SK-N-SH (cell line): Measurements from ENCODE around the gene ZCCHC14. TPM values are rescaled to one million over a fixed set of nuclear protein-coding genes. Genes with fewer than 3 reads are reported as not detected.

Experiments used
- CTCF ChIA-PET: fragments of 300-600, 350-600 bp; formaldehyde crosslinking; extraction: SDS; loops from one replicate; lab custom pipeline; 2021; lab: Yijun Ruan, JAX
- POLR2A ChIA-PET: fragments of 350-600 bp; sonication (Branson Sonifier 250); formaldehyde crosslinking; extraction: SDS; loops from one replicate; lab custom pipeline; 2020; ENCODE audit warnings: antibody characterized with exemption, inconsistent platforms; lab: Yijun Ruan, JAX
- DNase-seq: peaks from one replicate; pipeline ENCODE4 v3.0.0; 2012
- H2AFZ ChIP-seq: fragments of 200-600 bp; sonication (generic); 2 replicates; pipeline ENCODE4 v1.8.1; 2016; ENCODE audit warnings: antibody characterized with exemption, mild to moderate bottlenecking, low read depth
- H3F3A ChIP-seq: fragments of 200-600 bp; sonication (generic); replicated peaks from 2 replicates; pipeline ENCODE3; 2016; ENCODE audit warnings: antibody characterized with exemption, mild to moderate bottlenecking; ENCODE audit not compliant: insufficient read depth
- H3K27ac ChIP-seq, 2 experiments: fragments of 200-500 bp in 1 of 2; fragments of 200-600 bp in 1 of 2; sonication (Bioruptor generic) in 1 of 2; sonication (generic), shearing (Covaris generic) in 1 of 2; 2 replicates each; pipeline versions ENCODE4 v1.5.1 to v1.6.1; 2014 to 2016; ENCODE audit warnings: low read depth in 2 of 2, inconsistent platforms in 1 of 2, low read length in 1 of 2, mild to moderate bottlenecking in 1 of 2, mixed read lengths in 1 of 2
- H3K27me3 ChIP-seq: fragments of 200-600 bp; sonication (generic), shearing (Covaris generic); 2 replicates; pipeline ENCODE4 v1.6.1; 2016; ENCODE audit warnings: mixed run types; ENCODE audit not compliant: insufficient read depth
- H3K36me3 ChIP-seq, 2 experiments: fragments of 200-500 bp in 1 of 2; fragments of 200-600 bp in 1 of 2; sonication (Bioruptor generic) in 1 of 2; sonication (generic) in 1 of 2; replicated peaks in 1 of 2; 2 replicates each; pipeline versions ENCODE3 to v1.5.1; 2014 to 2016; ENCODE audit warnings: low read length in 1 of 2, mild to moderate bottlenecking in 1 of 2; ENCODE audit not compliant: insufficient read depth in 2 of 2, control insufficient read depth in 1 of 2
- H3K4me1 ChIP-seq, 2 experiments: fragments of 200-500 bp in 1 of 2; fragments of 200-600 bp in 1 of 2; sonication (Bioruptor generic) in 1 of 2; sonication (generic), shearing (Covaris generic) in 1 of 2; 2 replicates each; pipeline versions ENCODE4 v1.5.1 to v1.6.1; 2014 to 2016; ENCODE audit warnings: low read depth in 1 of 2, low read length in 1 of 2, mixed run types in 1 of 2; ENCODE audit not compliant: insufficient read depth in 2 of 2, control insufficient read depth in 1 of 2
- H3K4me2 ChIP-seq: fragments of 200-600 bp; sonication (generic), shearing (Covaris generic); 2 replicates; pipeline ENCODE4 v1.6.1; 2017; ENCODE audit warnings: mixed run types
- H3K4me3 ChIP-seq, 2 experiments: fragments of 200-500 bp in 1 of 2; fragments of 200-600 bp in 1 of 2; sonication (Bioruptor generic) in 1 of 2; sonication (generic), shearing (Covaris generic) in 1 of 2; 2 replicates each; pipeline versions ENCODE4 v1.5.1 to v1.8.1; 2014 to 2016; ENCODE audit warnings: low read depth in 2 of 2, inconsistent platforms in 1 of 2, low read length in 1 of 2, mild to moderate bottlenecking in 1 of 2, mixed read lengths in 1 of 2, moderate library complexity in 1 of 2
- H3K79me2 ChIP-seq: fragments of 200-600 bp; sonication (generic); 2 replicates; pipeline ENCODE4 v1.8.1; 2017; ENCODE audit warnings: mild to moderate bottlenecking; ENCODE audit not compliant: insufficient read depth
- H3K9ac ChIP-seq: fragments of 200-600 bp; sonication (generic); 2 replicates; pipeline ENCODE4 v1.6.1; 2017; ENCODE audit warnings: mixed run types
- H3K9me2 ChIP-seq: fragments of 200-600 bp; sonication (generic); 2 replicates; pipeline ENCODE4 v1.6.1; 2017; ENCODE audit warnings: mixed run types
- H3K9me3 ChIP-seq: fragments of 200-600 bp; sonication (generic); 2 replicates; pipeline ENCODE4 v1.6.1; 2017; ENCODE audit warnings: mixed run types, mild to moderate bottlenecking, moderate library complexity
- H4K20me1 ChIP-seq: fragments of 200-600 bp; sonication (generic); 2 replicates; pipeline ENCODE4 v1.6.1; 2017; ENCODE audit warnings: mild to moderate bottlenecking, mixed run types; ENCODE audit not compliant: insufficient read depth
- CTCF ChIP-seq: fragments of 200-600 bp; sonication (generic); IDR thresholded peaks from 2 replicates; pipeline ENCODE4 v1.6.1; 2017; ENCODE audit warnings: antibody characterized with exemption, mild to moderate bottlenecking, moderate library complexity
- IRF3 ChIP-seq: fragments of 150-350 bp; IDR thresholded peaks from 2 replicates; pipeline ENCODE4 v1.6.1; 2016; ENCODE audit warnings: mild to moderate bottlenecking, low read depth, low read length
- MXI1 ChIP-seq: IDR thresholded peaks from 2 replicates; pipeline ENCODE4 v1.6.1; 2012; ENCODE audit warnings: mild to moderate bottlenecking, low read depth, low read length, improper control_type of control experiment
- RAD21 ChIP-seq: IDR thresholded peaks from 2 replicates; pipeline ENCODE4 v1.6.1; 2012; ENCODE audit warnings: mild to moderate bottlenecking, low read length
- RFX5 ChIP-seq: IDR thresholded peaks from 2 replicates; pipeline ENCODE4 v1.6.1; 2012; ENCODE audit warnings: mild to moderate bottlenecking, improper control_type of control experiment, low read length
- SIN3A ChIP-seq: IDR thresholded peaks from 2 replicates; pipeline ENCODE4 v1.6.1; 2012; ENCODE audit warnings: low read depth, mild to moderate bottlenecking, low read length, moderate library complexity, borderline replicate concordance
- SMC3 ChIP-seq: IDR thresholded peaks from 2 replicates; pipeline ENCODE4 v1.6.1; 2012; ENCODE audit warnings: low read depth, low read length, improper control_type of control experiment
- TAF1 ChIP-seq: IDR thresholded peaks from 2 replicates; pipeline ENCODE4 v1.6.1; 2012; ENCODE audit warnings: low read depth, mild to moderate bottlenecking, low read length, moderate library complexity, borderline replicate concordance
- YY1 ChIP-seq: IDR thresholded peaks from 2 replicates; pipeline ENCODE4 v1.4.0; 2012; ENCODE audit warnings: low read depth, mild to moderate bottlenecking
- WGBS: methylation state at CpG from one replicate; pipeline ENCODE4 v1.1.6; 2017; ENCODE audit warnings: low lambda C conversion rate; 5-methylcytosine and 5-hydroxymethylcytosine counted together
- polyA plus RNA-seq, 3 experiments: library from polyadenylated mRNA; depleted of rRNA; stranded (reverse); fragments of >200 nt; gene quantifications; 2 replicates each; pipeline ENCODE4 v1.2.3, GENCODE V29; 2012

Gene ZCCHC14
- polyA plus RNA-seq, 1 of the 3 experiments (the other 2 are of a cell fraction): 5.7 TPM

- Histone ChIP-seq H3K4me1 (peaks cover 14 to 22% of the 10 kb centered on the region in 2 experiments), H3F3A (peaks cover 14% of the 10 kb centered on the region), H3K79me2 (peaks cover 54% of the 10 kb centered on the region), H3K36me3 (peaks cover 0 to 4% of the 10 kb centered on the region in 2 experiments), H3K4me3 (peak overlapping the region; percentile 74 to 79), H3K4me2 (peak overlapping the region; percentile 85), H3K27ac (peak overlapping the region; percentile 40 to 58; a peak in 2 of 4 replicates), H2AFZ (no peak overlapping the region), H3K9me2 (no peaks in the 10 kb centered on the region), H3K9me3 (no peaks in the 10 kb centered on the region), H3K9ac (peak overlapping the region; percentile 66), H3K27me3 (no peaks in the 10 kb centered on the region), H4K20me1 (peaks cover 53% of the 10 kb centered on the region)
- POLR2A ChIA-PET: interaction anchor here (0.8 kb wide), 1 partner anchor 76 kb away, joined by 3 read pairs; the partner anchor contains the start of gene C16orf95
- CTCF ChIA-PET: interaction anchor here (0.8 to 7.9 kb wide), 20 partner anchors 9 to 376 kb away, joined by 3 to 66 read pairs (median 4); no protein-coding TSS in a partner anchor
- TF ChIP-seq MXI1 (0 out of 2 replicates have a peak, but pooled peaks have one; percentile 24), SMC3 (peak; percentile 25; the same call in 1 of the 2 replicates), RAD21 (peak; percentile 78), TAF1 (0 out of 2 replicates have a peak, but pooled peaks have one; percentile 14), RFX5 (no peak), YY1 (0 out of 2 replicates have a peak, but pooled peaks have one; percentile 17), SIN3A (no peak; the same call in 1 of the 2 replicates), CTCF (peak; percentile 47), IRF3 (no peak)
- DNase-seq: peak; percentile 69
- WGBS: 9% methylated on average over 39 of the region's 53 CpGs
Measured at GRCh38 chr16:87392821-87393679, 99.8 kb downstream of the ZCCHC14 start.
